Spleen (tissue), 11 donors: ENCODE data around the gene CCDC77. TPM values are rescaled to one million over a fixed set of nuclear protein-coding genes. Genes with fewer than 3 reads are reported as not detected.

Experiments
- DNase-seq: peaks from one replicate; pipeline ENCODE4 v3.0.0-alpha.2; 2020
- H3K27ac ChIP-seq, 8 donors: fragments of 200-600 bp; sonication (generic) in 7 of 8; 1 replicate in 4 of 8; 2 replicates in 4 of 8; pipeline versions ENCODE4 v1.5.0 to v1.8.0; 2016 to 2021; ENCODE audit warnings: inconsistent platforms in 4 of 8, mild to moderate bottlenecking in 4 of 8, moderate library complexity in 1 of 8
- H3K27me3 ChIP-seq, 7 donors: fragments of 200-600 bp; sonication (generic) in 6 of 7; replicated peaks in 1 of 7; 1 replicate in 4 of 7; 2 replicates in 3 of 7; pipeline versions ENCODE4 v1.5.0 to v1.8.0; 2016 to 2021; ENCODE audit warnings: inconsistent platforms in 3 of 7, mild to moderate bottlenecking in 1 of 7
- H3K36me3 ChIP-seq, 6 donors: fragments of 200-600 bp; sonication (generic) in 5 of 6; 1 replicate in 4 of 6; 2 replicates in 2 of 6; pipeline versions ENCODE4 v1.5.0 to v1.8.0; 2016 to 2021; ENCODE audit warnings: inconsistent platforms in 2 of 6
- H3K4me1 ChIP-seq, 6 donors: fragments of 200-600 bp; sonication (generic) in 5 of 6; 1 replicate in 3 of 6; 2 replicates in 3 of 6; pipeline versions ENCODE4 v1.5.0 to v1.8.0; 2016 to 2021; ENCODE audit warnings: inconsistent platforms in 3 of 6
- H3K4me3 ChIP-seq, 8 donors: fragments of 200-600 bp; sonication (generic) in 7 of 8; 1 replicate in 4 of 8; 2 replicates in 4 of 8; pipeline versions ENCODE4 v1.5.0 to v1.8.0; 2016 to 2021; ENCODE audit warnings: inconsistent platforms in 4 of 8, mild to moderate bottlenecking in 4 of 8, moderate library complexity in 2 of 8
- H3K9me3 ChIP-seq, 8 donors: fragments of 200-600 bp; sonication (generic) in 7 of 8; 1 replicate in 4 of 8; 2 replicates in 4 of 8; pipeline versions ENCODE4 v1.5.0 to v1.8.0; 2016 to 2021; ENCODE audit warnings: inconsistent platforms in 4 of 8
- POLR2A ChIP-seq, 3 donors: fragments of 450-650 bp; IDR thresholded peaks; one replicate each; pipeline ENCODE4 v1.5.1; 2017; ENCODE audit warnings: antibody characterized with exemption in 3 of 3, mild to moderate bottlenecking in 1 of 3
- POLR2AphosphoS5 ChIP-seq, 3 donors: sonication (generic); formaldehyde crosslinking; IDR thresholded peaks; one replicate each; pipeline ENCODE4 v1.5.1; 2017; ENCODE audit warnings: antibody characterized with exemption in 3 of 3
- WGBS, 5 donors: extraction: QIAGEN DNeasy Blood & Tissue Kit in 3 of 5; methylation state at CpG; one replicate each; pipeline versions ENCODE4 v1.1.5 to v1.1.7; 2013 to 2018; 5-methylcytosine and 5-hydroxymethylcytosine counted together
- intact Hi-C: fragments of 100-400 bp; cut with DNase I; formaldehyde crosslinking; loops from one replicate; pipeline ENCODE4 v1.15.0; 2023; ENCODE audit warnings: low total_unique reads
- polyA plus RNA-seq, 3 donors: library from polyadenylated mRNA; stranded (reverse); fragments of 200-250 nt; gene quantifications; one replicate each; pipeline ENCODE4 v1.2.1, GENCODE V29; 2013
- total RNA-seq, 7 donors: library from RNA; depleted of rRNA in 3 of 7; stranded (reverse); fragments of >200 nt in 3 of 7; fragmentation: NEBNext Ultra II Directional in 4 of 7; extraction: Animal tissue kit (Norgen Biotek cat#: 25700) in 4 of 7; gene quantifications; one replicate each; pipeline versions ENCODE4 v1.1.0 to v1.2.1, GENCODE V29; 2016 to 2021
- TF ChIP-seq, protein P1 (sequence below), 11 experiments: fragments of 200-600 bp in 7 of 11; fragments of 450-650 bp in 4 of 11; sonication (generic) in 4 of 11; IDR thresholded peaks in 8 of 11; conservative IDR thresholded peaks in 3 of 11; 1 replicate in 7 of 11; 2 replicates in 4 of 11; pipeline versions ENCODE4 v1.4.0 to v1.8.0; 2016 to 2021; ENCODE audit warnings: antibody characterized with exemption in 11 of 11, inconsistent platforms in 4 of 11, mild to moderate bottlenecking in 1 of 11
- donor health status: healthy with polysubstance abuse.
- donor health status: DM: no; HTN: no; CAD: no; lungs with moderate emphysema.
- donor health status: DM: no; HTN: no; CAD: no.
- donor health status: Bipolar disorder and iron deficiency.
- donor health status: healthy.
- donor health status: DM: no; HTN: no; CAD: no.
- donor health status: DM: yes; HTN: yes; CAD: no.

The CCDC77 gene
- total and polyA plus RNA-seq, 10 donors, result 6.5 to 17.9 (median 10.1) TPM

DNA sequence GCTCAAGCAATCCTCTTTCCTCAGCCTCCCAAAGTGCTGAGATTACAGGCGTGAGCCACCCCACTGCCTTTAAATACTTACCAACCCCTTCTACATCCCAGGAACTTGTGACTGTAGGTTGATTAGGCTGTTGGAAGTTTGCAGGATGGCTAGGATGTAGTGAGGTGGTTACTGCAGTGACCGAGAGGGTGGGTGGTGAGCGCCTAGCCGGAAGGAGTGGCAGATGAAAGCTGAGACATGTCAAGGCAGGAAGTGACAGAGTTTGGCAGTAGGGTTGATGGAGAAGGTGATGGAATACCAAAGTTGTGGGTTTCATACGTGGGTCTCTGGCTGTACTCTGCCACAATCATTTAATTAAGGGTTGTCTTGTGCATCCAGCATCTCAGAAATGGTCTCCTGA is 71.8 kb downstream of the CCDC77 start:
- intact Hi-C loops, result no loop called here
- no peaks in the 10 kb centered on the region for H3K36me3 ChIP-seq
- H3K27ac ChIP-seq, result no peak overlapping the region
- TF ChIP-seq POLR2A (IDR thresholded peaks at IDR 0.05) (no peak), POLR2AphosphoS5 (IDR thresholded peaks at IDR 0.05) (no peak)
- TF ChIP-seq, protein P1, sequence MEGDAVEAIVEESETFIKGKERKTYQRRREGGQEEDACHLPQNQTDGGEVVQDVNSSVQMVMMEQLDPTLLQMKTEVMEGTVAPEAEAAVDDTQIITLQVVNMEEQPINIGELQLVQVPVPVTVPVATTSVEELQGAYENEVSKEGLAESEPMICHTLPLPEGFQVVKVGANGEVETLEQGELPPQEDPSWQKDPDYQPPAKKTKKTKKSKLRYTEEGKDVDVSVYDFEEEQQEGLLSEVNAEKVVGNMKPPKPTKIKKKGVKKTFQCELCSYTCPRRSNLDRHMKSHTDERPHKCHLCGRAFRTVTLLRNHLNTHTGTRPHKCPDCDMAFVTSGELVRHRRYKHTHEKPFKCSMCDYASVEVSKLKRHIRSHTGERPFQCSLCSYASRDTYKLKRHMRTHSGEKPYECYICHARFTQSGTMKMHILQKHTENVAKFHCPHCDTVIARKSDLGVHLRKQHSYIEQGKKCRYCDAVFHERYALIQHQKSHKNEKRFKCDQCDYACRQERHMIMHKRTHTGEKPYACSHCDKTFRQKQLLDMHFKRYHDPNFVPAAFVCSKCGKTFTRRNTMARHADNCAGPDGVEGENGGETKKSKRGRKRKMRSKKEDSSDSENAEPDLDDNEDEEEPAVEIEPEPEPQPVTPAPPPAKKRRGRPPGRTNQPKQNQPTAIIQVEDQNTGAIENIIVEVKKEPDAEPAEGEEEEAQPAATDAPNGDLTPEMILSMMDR (IDR thresholded peaks at IDR 0.05 in 8 of 11, conservative IDR thresholded peaks at IDR 0.05 in 3 of 11), result no peak
- no peak overlapping the region for H3K4me3 ChIP-seq
- 77 to 86% (median 82%) methylated on average over 5 of the region's 5 CpGs for WGBS, 5 donors
- H3K9me3 ChIP-seq, result no peaks in the 10 kb centered on the region
- DNase-seq, result no peak
- H3K4me1 ChIP-seq, result no peaks in the 10 kb centered on the region
- H3K27me3 ChIP-seq, result peaks cover 0 to 52% (median 0%) of the 10 kb centered on the region in 7 donors

DNA sequence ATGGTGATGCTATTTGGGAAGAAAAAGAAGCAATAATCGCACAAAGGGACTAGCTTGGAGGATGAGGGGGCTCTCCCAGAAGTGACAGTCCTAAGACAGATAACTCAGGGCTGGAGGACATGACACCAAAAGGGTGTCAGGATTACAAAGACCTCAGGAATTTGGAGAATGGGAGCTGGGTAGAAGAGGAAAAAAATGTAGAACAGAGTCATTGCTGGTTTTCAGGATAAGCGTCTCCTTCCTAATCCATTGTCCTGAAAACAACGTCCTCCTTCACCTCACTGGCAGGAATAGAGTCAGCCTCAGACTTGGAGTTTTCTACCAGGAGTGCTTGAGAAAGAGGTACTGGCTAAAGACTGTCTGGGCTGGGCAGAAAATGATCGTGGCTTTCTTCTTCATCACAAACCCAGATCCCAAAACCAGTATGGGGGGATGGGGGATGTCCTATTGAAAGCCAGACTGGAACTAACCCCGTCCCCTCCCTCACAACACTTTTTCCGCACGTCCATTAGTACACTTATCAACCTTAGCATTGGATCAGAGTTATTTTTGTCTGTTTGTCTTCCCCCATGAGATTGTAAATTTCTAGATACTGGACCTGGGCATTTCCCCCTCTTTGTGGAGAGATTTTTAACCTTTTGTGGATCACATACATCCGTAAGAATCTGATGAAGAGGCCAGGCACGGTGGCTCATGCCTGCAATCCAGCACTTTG is 72.6 kb downstream of the CCDC77 start:
- WGBS, 5 donors, result 68 to 74% (median 72%) methylated on average over 9 of the region's 9 CpGs
- intact Hi-C loops, result no loop called here
- Histone ChIP-seq H3K27me3 (peaks cover 0 to 52% (median 0%) of the 10 kb centered on the region in 7 donors), H3K4me1 (no peaks in the 10 kb centered on the region), H3K27ac (no peak overlapping the region), H3K4me3 (no peak overlapping the region), H3K36me3 (no peaks in the 10 kb centered on the region), H3K9me3 (no peaks in the 10 kb centered on the region)
- TF ChIP-seq, protein P1 (IDR thresholded peaks at IDR 0.05 in 8 of 11, conservative IDR thresholded peaks at IDR 0.05 in 3 of 11), result no peak
- TF ChIP-seq POLR2A (IDR thresholded peaks at IDR 0.05) (no peak), POLR2AphosphoS5 (IDR thresholded peaks at IDR 0.05) (no peak)
- no peak for DNase-seq

DNA sequence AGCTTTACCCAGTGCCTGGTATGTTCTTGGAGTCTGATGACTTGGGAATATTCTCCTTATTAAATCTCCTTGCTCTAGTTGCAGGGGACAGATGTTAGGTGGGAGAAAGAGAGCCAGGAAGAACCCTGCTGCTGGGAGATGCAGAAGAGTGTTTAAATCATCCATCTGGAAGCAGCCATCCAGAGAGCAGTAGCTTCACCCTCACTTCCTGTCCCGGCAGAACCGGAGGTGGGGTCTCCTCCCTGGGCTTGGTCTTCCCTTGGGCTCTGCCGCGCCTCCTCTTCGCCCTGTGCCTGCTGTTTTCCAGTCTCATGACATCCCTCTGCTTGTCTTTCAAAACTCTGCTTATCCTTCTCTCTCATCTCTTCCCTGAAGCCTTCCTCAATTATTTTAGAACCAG is 73.8 kb downstream of the CCDC77 start:
- intact Hi-C loops, result no loop called here
- TF ChIP-seq POLR2A (IDR thresholded peaks at IDR 0.05) (no peak), POLR2AphosphoS5 (IDR thresholded peaks at IDR 0.05) (no peak)
- TF ChIP-seq, protein P1 (IDR thresholded peaks at IDR 0.05 in 8 of 11, conservative IDR thresholded peaks at IDR 0.05 in 3 of 11), result no peak
- Histone ChIP-seq H3K4me1 (no peaks in the 10 kb centered on the region), H3K4me3 (no peak overlapping the region), H3K27me3 (peaks cover 0 to 52% (median 0%) of the 10 kb centered on the region in 7 donors), H3K36me3 (no peaks in the 10 kb centered on the region), H3K27ac (no peak overlapping the region), H3K9me3 (no peaks in the 10 kb centered on the region)
- DNase-seq, result no peak
- WGBS, 5 donors, result 31 to 39% (median 35%) methylated on average over 5 of the region's 5 CpGs

DNA sequence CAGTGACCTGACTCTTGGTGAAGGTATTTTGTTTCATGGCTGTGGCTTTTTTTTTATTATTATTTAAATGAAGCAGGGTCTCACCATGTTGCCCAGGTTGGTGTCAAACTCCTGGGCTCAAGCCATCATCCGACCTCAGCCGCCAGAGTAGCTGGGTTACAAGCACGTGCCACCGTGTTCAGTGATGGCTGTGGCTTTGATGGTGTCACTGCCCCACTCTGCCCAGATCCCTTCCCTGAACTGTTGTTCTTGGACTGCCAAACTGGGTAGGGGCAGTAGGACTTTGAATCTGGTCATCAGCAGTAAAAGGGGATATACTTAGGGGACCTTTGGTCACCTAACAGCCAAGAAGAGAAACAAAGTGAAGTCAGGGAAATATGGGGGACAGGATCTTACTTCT is 77.7 kb downstream of the CCDC77 start:
- H3K4me3 ChIP-seq, result no peak overlapping the region
- no peak for TF ChIP-seq POLR2A (IDR thresholded peaks at IDR 0.05)
- TF ChIP-seq POLR2AphosphoS5 (IDR thresholded peaks at IDR 0.05), result no peak
- TF ChIP-seq, protein P1 (IDR thresholded peaks at IDR 0.05 in 8 of 11, conservative IDR thresholded peaks at IDR 0.05 in 3 of 11), result no peak
- WGBS, 5 donors, result 91 to 98% (median 96%) methylated on average over 4 of the region's 4 CpGs
- H3K27ac ChIP-seq, result no peak overlapping the region
- H3K36me3 ChIP-seq, result no peaks in the 10 kb centered on the region
- intact Hi-C loops, result no loop called here
- H3K4me1 ChIP-seq, result peaks cover 0 to 9% (median 0%) of the 10 kb centered on the region in 6 donors
- no peak for DNase-seq
- H3K27me3 ChIP-seq, result peaks cover 0 to 56% (median 10%) of the 10 kb centered on the region in 7 donors
- no peaks in the 10 kb centered on the region for H3K9me3 ChIP-seq
